Stimulated activated CD4-positive, alpha-beta T cell treated with anti-CD3 and anti-CD28 coated beads, Interleukin-12 subunit alpha, Interleukin-12 subunit beta, amount 100 ng/mL, for 48 hours (primary cell): ENCODE results near the gene FIG4.
"Not testable (repeated sequence)": the region's sequence is repeated elsewhere in the genome, so short reads cannot be mapped to it uniquely, and the experiment has no call there.

Source experiments
- DNase-seq, 3 donors: peaks; one replicate each; pipeline ENCODE4 v3.0.0-alpha.2; 2020; ENCODE audit warnings: low read depth in 2 of 3, low spot score in 1 of 3

The FIG4 gene

GRCh38 chr6:109852713-109853112 is 161.6 kb downstream of the FIG4 start:
- DNase-seq = no peak

GRCh38 chr6:109853426-109853825 is 162.3 kb downstream of the FIG4 start:
- no peak for DNase-seq

DNA sequence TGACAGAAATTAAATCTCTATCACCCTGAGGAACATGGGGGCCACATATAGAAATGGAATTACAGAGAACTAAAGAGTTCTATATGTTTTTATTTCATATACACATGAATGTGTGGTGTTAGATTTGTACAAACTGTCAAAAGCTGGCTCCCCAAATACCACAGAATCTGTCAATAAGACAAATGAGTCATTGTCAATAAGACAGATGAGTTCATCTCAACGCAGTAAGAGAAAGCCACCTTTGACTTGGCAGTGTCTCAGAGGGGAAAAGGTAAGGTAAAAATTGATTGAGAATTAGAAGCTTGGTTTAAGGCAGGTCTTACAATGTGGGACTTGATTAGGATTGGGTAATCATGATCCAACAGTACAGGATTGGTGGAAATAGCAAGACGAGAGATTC is 162.9 kb downstream of the FIG4 start:
- no peak for DNase-seq

GRCh38 chr6:109854541-109855308 is 163.6 kb downstream of the FIG4 start:
- DNase-seq = no peak

GRCh38 chr6:109855476-109856040 is 164.5 kb downstream of the FIG4 start:
- not testable (repeated sequence) for DNase-seq

GRCh38 chr6:109861946-109862345 is 170.8 kb downstream of the FIG4 start:
- DNase-seq = no peak

GRCh38 chr6:109864050-109864449 is 173.0 kb downstream of the FIG4 start:
- no peak for DNase-seq

DNA sequence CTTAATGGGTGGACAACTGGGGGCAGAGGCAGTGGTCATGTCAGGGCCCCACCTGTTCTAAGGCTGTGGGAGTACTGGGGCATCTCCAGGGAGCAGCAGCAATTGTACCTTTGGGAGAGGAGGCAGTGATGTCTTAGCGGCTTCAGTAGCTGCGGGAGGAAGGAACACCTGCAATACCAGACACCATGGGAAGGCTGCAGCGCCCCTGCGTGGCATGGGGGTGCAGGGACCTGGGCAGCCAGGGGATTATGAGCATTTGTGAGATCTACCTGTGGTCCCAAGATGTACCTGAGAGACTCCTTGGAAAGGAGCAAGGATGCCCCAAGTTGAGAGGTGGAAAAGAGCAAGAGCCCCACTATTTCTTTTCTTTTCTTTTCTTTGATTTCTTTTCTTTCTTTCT is 174.9 kb downstream of the FIG4 start:
- DNase-seq = no peak

DNA sequence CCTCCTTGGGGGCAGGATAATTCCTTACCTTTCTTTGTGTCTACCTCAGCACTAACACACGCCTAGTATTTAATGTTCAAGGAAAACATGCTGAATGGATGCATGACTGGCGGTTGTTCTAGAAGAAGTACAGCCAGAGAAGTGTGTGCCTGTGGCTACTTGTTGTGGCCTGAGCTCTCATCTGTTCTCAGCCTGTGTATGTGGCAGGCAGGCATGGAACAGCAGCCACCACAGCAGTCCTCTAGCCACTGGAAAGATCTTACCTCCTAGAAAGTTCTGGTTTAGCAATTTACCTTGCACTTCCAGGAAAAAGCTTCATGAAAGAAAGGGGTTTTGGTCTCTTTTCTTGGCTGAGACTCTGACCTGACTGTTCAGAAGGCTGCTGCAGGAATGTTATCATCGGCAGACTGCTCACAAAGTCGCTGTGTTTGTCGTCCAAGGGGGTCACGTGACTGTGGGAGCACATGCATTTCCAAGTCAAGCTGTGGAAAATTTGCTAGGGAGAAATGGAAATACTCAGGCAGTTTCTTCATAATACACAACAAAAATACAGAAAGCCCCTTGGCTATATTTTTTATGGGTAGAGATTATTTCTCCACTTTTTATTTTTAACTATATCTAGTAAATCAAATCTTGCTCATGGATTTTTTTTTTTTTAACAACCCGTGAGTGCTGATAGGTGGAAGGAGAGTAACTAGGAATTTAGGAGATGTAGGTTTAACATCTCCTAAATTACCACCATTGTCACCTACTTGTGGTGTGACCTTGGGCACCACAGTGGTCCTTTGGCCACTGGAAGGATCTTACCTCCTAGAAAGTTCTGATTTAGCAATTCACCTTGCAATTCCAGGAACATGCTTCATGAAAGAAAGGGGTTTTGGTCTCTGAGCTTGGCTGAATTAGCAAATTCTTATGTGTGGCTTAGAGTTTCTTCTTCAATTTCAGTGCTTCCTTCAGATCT is 176.2 kb downstream of the FIG4 start:
- DNase-seq = no peak

DNA sequence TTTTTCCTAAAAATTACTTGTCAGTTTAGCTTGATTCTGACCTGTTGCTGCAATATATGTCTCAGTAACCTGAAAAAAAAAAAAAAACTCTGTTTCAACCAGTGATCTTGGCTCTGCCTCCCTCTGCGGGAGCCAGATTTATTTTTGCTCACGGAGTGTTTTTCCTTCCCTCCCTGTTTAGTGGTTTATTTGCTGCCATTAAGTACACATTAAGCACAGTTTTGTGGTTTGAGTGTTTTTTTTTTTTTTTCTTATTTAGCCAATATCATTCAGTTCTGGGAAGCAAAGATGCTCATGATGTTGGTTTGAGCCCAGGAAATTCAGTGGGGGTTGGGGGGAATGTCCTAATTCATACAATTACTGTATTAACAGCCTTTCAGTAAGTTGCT is 176.9 kb downstream of the FIG4 start:
- no peak for DNase-seq

DNA sequence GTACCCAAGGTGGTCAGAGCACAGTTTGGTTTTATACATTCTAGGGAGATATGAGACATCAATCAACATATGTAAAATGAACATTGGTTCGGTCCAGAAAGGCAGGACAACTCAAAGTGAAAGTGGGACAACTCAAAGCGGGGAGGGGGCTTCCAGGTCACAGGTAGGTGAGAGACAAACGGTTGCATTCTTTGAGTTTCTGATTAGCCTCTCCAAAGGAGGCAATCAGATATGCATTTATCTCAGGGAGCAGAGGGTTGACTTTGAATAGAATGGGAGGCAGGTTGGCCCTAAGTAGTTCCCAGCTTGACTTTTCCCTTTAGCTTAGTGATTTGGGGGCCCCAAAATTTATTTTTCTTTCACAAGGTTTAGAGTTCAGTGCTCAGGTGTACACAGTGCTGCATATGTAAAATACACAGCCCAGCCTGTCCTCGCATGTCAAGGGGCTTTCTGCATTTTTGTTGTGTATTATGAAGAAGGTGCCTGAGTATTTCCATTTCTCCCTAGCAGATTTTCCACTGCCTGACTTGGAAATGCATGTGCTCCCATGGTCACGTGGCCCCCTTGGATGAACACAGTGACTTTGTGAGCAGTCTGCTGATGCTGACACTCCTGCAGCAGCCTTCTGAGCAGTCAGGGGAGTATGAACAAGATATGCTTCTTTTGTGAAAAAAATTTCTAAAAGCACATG is 178.4 kb downstream of the FIG4 start:
- not testable (repeated sequence) for DNase-seq

- no peak for DNase-seq
These were observed 179.0 kb downstream of the FIG4 start for GRCh38 chr6:109870089-109870410.

DNA sequence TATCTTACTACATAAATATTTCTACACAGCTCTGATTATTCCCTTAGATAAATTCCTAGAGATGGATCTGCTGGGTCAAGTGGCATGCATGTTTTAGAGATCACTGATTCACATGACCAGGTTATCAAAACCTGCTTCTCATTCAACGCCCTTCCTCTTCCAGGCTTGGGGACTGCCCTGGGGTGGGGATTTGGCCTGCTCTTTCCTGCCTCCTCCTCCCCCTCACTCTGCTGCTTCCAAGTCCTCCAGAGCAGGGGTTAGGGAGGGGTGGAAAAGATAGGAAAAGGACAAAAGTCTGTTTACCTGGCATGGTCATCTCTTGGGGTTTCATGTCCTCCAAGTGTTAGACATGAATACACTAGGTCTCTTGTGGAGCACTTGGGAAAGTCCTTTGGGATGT is 181.5 kb downstream of the FIG4 start:
- no peak for DNase-seq

DNA sequence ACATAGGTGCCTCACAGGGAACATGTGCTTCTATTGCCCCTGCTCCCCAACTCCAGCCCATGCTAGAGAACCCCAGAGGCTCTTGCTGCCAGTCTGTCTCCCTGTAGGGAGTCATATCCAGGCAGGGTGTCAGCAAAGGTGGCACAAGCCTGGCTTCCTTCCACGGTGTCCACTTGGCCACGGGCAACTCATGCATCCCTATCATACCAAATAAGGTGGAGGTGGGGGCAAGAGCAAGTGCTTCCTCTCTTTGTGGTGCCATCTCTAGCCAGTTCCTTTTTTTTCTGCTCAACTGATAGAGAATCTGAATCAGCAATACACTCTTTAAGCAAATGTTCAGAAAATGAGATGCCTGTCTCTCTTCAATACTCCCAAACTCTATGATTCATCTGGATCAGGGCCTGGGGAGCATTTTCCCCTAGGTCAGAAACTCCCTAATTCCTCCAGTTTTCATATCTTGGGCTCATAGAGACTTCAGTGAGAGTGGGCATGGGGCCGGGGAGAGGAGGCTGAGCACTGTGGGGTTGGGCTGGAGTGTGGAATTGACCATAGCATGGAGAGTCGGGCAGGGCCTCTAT is 182.0 kb downstream of the FIG4 start:
- DNase-seq = no peak

- no peak for DNase-seq
These were observed 183.0 kb downstream of the FIG4 start for GRCh38 chr6:109874086-109874485.

DNA sequence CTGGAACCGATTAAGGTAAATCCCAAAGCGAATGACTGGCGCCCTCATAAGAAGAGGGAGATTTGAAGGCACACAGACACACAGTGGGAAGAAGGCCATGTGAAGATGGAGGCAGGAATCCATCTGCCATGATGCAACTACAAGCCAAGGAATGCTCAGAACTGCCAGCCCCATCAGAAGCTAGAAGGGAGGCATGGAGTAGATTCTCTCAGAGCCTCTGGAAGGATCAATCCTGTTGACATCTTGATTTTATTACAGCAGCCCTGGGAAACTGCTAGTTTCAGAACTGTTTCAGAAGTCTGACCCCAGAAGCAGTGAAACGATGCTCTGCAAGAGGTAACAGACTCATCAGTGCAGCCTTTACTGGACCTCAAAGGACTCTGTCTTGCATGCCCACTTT is 183.5 kb downstream of the FIG4 start:
- no peak for DNase-seq
